HEK293T (cell line): ENCODE measurements around the gene STK39.

ENCODE experiments used
- CTCF ChIA-PET: fragments of 350-600 bp; formaldehyde crosslinking; extraction: SDS; loops from one replicate; lab custom pipeline; 2021; ENCODE audit warnings: antibody characterized with exemption, inconsistent platforms; lab: Yijun Ruan, JAX
- POLR2A ChIA-PET: fragments of 350-600 bp; formaldehyde crosslinking; extraction: SDS; loops from one replicate; lab custom pipeline; 2020; ENCODE audit warnings: antibody characterized with exemption, inconsistent platforms; lab: Yijun Ruan, JAX
- DNase-seq: peaks from one replicate; pipeline ENCODE4 v3.0.0; 2012; ENCODE audit warnings: mixed read lengths; ENCODE audit errors: extremely low spot score
- ARNT ChIP-seq: fragments of 450-650 bp; IDR thresholded peaks from 2 replicates; pipeline ENCODE4 v1.6.1; 2017; ENCODE audit warnings: mild to moderate bottlenecking
- BHLHE40 ChIP-seq: fragments of 450-650 bp; IDR thresholded peaks from 2 replicates; pipeline ENCODE4 v1.6.1; 2016; ENCODE audit warnings: mild to moderate bottlenecking, moderate library complexity, borderline replicate concordance
- CTBP1 ChIP-seq: fragments of 450-650 bp; IDR thresholded peaks from 2 replicates; pipeline ENCODE4 v1.6.1; 2016; ENCODE audit warnings: borderline replicate concordance
- ELF4 ChIP-seq: fragments of 450-650 bp; IDR thresholded peaks from 2 replicates; pipeline ENCODE4 v1.6.1; 2017; ENCODE audit warnings: antibody characterized with exemption
- FOXA1 ChIP-seq: fragments of 450-650 bp; IDR thresholded peaks from 2 replicates; pipeline ENCODE4 v1.6.1; 2016; ENCODE audit warnings: mild to moderate bottlenecking
- FOXK2 ChIP-seq: fragments of 450-650 bp; IDR thresholded peaks from 2 replicates; pipeline ENCODE4 v1.6.1; 2016; ENCODE audit warnings: mild to moderate bottlenecking
- FOXM1 ChIP-seq: fragments of 450-650 bp; IDR thresholded peaks from 2 replicates; pipeline ENCODE4 v1.6.1; 2017; ENCODE audit warnings: mild to moderate bottlenecking, borderline replicate concordance
- HDGF ChIP-seq: fragments of 450-650 bp; IDR thresholded peaks from 2 replicates; pipeline ENCODE4 v1.6.1; 2017; ENCODE audit warnings: antibody characterized with exemption, borderline replicate concordance
- L3MBTL2 ChIP-seq: fragments of 450-650 bp; conservative IDR thresholded peaks from 2 replicates; pipeline ENCODE4 v1.6.1; 2016; ENCODE audit warnings: mild to moderate bottlenecking
- LEF1 ChIP-seq: fragments of 450-650 bp; IDR thresholded peaks from 2 replicates; pipeline ENCODE4 v1.6.1; 2017; ENCODE audit warnings: mild to moderate bottlenecking, borderline replicate concordance
- NFRKB ChIP-seq: fragments of 450-650 bp; IDR thresholded peaks from 2 replicates; pipeline ENCODE4 v1.6.1; 2016; ENCODE audit warnings: mild to moderate bottlenecking, moderate library complexity
- PKNOX1 ChIP-seq: fragments of 450-650 bp; IDR thresholded peaks from 2 replicates; pipeline ENCODE4 v1.6.1; 2016
- SP1 ChIP-seq: fragments of 450-650 bp; IDR thresholded peaks from 2 replicates; pipeline ENCODE4 v1.6.1; 2017
- SUZ12 ChIP-seq: fragments of 450-650 bp; IDR thresholded peaks from 2 replicates; pipeline ENCODE4 v1.6.1; 2016; ENCODE audit warnings: mild to moderate bottlenecking
- TARDBP ChIP-seq: fragments of 450-650 bp; IDR thresholded peaks from 2 replicates; pipeline ENCODE4 v1.6.1; 2016
- ZNF384 ChIP-seq: fragments of 450-650 bp; IDR thresholded peaks from 2 replicates; pipeline ENCODE4 v1.6.1; 2016

STK39 gene

GRCh38 chr2:168015274-168015953 is 232.0 kb downstream of the STK39 start:
- ChIA-PET CTCF (no interaction called here), POLR2A (no interaction called here)
- TF ChIP-seq ARNT (no peak), SP1 (no peak), ZNF384 (no peak), BHLHE40 (no peak), PKNOX1 (no peak), NFRKB (no peak), TARDBP (no peak), CTBP1 (no peak), FOXK2 (no peak), LEF1 (no peak), FOXA1 (no peak), ELF4 (no peak), HDGF (no peak), L3MBTL2 (no peak), SUZ12 (no peak), FOXM1 (no peak)
- no peak for DNase-seq

GRCh38 chr2:168009900-168010299 is 237.5 kb downstream of the STK39 start:
- ChIA-PET CTCF (no interaction called here), POLR2A (no interaction called here)
- TF ChIP-seq NFRKB = no peak
- TF ChIP-seq ARNT = no peak
- no peak for TF ChIP-seq HDGF
- no peak for TF ChIP-seq FOXA1
- TF ChIP-seq SUZ12 = no peak
- no peak for TF ChIP-seq FOXM1
- TF ChIP-seq BHLHE40 = no peak
- no peak for TF ChIP-seq ELF4
- TF ChIP-seq CTBP1 = no peak
- no peak for TF ChIP-seq TARDBP
- no peak for TF ChIP-seq LEF1
- no peak for TF ChIP-seq ZNF384
- no peak for TF ChIP-seq FOXK2
- TF ChIP-seq L3MBTL2 = no peak
- TF ChIP-seq PKNOX1 = no peak
- DNase-seq = no peak

GRCh38 chr2:168008646-168009195 is 238.7 kb downstream of the STK39 start:
- POLR2A ChIA-PET = no interaction called here
- DNase-seq = no peak
- CTCF ChIA-PET = no interaction called here
- TF ChIP-seq SUZ12 (no peak), SP1 (no peak), TARDBP (no peak), ARNT (no peak), CTBP1 (no peak), FOXA1 (no peak), FOXK2 (no peak), LEF1 (no peak), BHLHE40 (no peak), ELF4 (no peak), PKNOX1 (no peak), ZNF384 (no peak), NFRKB (no peak)

GRCh38 chr2:168006498-168006897 is 240.9 kb downstream of the STK39 start:
- TF ChIP-seq LEF1 (no peak), HDGF (no peak), L3MBTL2 (no peak)
- ChIA-PET POLR2A (no interaction called here), CTCF (no interaction called here)
- DNase-seq = no peak

- CTCF ChIA-PET = no interaction called here
- no peak for TF ChIP-seq HDGF
- TF ChIP-seq BHLHE40 = no peak
- no peak for TF ChIP-seq SUZ12
- POLR2A ChIA-PET = no interaction called here
- no peak for DNase-seq
These were observed 241.8 kb downstream of the STK39 start for GRCh38 chr2:168005586-168005985.

- POLR2A ChIA-PET = no interaction called here
These were observed 243.5 kb downstream of the STK39 start for GRCh38 chr2:168003876-168004275.

More at GRCh38 chr2:168003876-168004275, 243.5 kb downstream of the STK39 start:
- CTCF ChIA-PET = no interaction called here
- no peak for DNase-seq
- no peak for TF ChIP-seq ZNF384
- no peak for TF ChIP-seq L3MBTL2
- no peak for TF ChIP-seq FOXK2
- TF ChIP-seq PKNOX1 = no peak
- TF ChIP-seq ARNT = no peak
- TF ChIP-seq CTBP1 = no peak
- no peak for TF ChIP-seq SP1
- TF ChIP-seq SUZ12 = no peak
- TF ChIP-seq ELF4 = no peak
- no peak for TF ChIP-seq LEF1
